GM12873 (cell line): ENCODE data around the gene TRPM3.

Source experiments
- CTCF ChIP-seq: IDR thresholded peaks from 2 replicates; pipeline ENCODE4 v1.5.1; 2012; ENCODE audit warnings: low read depth, mild to moderate bottlenecking, moderate library complexity, low read length, control low read depth; ENCODE audit not compliant: insufficient read depth; ENCODE audit errors: missing control alignments

TRPM3 gene

GRCh38 chr9:70668751-70669150 lies 452.7 kb downstream of the TRPM3 start:
- no peak for TF ChIP-seq CTCF

GRCh38 chr9:70658765-70659164 lies 462.7 kb downstream of the TRPM3 start:
- TF ChIP-seq CTCF: no peak

- no peak for TF ChIP-seq CTCF
These were observed 465.1 kb downstream of the TRPM3 start for GRCh38 chr9:70656281-70656680.

GRCh38 chr9:70654144-70654543 lies 467.3 kb downstream of the TRPM3 start:
- TF ChIP-seq CTCF: no peak

- TF ChIP-seq CTCF: no peak
These were observed 479.1 kb downstream of the TRPM3 start for GRCh38 chr9:70642341-70642740.

- no peak for TF ChIP-seq CTCF
These were observed 479.8 kb downstream of the TRPM3 start for GRCh38 chr9:70641631-70642030.

GRCh38 chr9:70641031-70641430 lies 480.4 kb downstream of the TRPM3 start:
- TF ChIP-seq CTCF: no peak
